Stimulated activated CD4-positive, alpha-beta T cell treated with anti-CD3 and anti-CD28 coated beads, Interleukin-2, amount 100 ng/mL, for 48 hours (primary cell): ENCODE data around the gene IL12RB1.

Experiments
- DNase-seq, 2 donors: peaks; one replicate each; pipeline ENCODE4 v3.0.0-alpha.2; 2020

IL12RB1 gene

DNA sequence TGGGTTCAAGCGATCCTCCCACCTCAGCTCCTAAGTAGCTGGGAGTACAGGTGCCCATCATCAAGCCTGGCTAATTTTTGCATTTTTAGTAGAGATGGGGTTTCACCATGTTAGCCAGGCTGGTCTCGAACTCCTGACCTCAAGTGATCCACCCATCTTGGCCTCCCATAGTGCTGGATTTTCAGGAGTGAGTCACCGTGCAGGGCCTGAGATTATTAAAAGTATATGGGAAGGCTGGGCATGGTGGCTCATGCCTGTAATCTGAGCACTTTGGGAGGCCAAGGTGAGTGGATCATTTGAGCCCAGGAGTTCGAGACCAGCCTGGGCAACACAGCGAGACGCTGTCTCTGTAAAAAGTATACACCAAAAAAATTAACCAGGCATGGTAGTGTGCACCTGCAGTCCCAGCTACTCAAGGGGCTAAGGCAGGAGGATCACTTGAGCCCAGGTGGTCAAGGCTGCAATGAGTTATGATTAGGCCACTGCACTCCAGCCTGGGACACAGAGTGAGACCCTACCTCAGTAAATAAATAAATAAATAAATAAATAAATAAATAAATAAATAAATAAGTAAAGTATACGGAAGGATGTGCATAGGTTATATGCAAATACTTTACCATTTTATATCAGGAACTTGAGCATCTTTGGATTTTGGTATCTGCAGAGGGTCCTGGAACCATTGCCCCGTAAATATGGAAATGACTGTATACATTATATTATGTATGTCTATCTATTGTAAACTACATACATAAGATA lies 854 bp downstream of the IL12RB1 start:
- DNase-seq = no peak

DNA sequence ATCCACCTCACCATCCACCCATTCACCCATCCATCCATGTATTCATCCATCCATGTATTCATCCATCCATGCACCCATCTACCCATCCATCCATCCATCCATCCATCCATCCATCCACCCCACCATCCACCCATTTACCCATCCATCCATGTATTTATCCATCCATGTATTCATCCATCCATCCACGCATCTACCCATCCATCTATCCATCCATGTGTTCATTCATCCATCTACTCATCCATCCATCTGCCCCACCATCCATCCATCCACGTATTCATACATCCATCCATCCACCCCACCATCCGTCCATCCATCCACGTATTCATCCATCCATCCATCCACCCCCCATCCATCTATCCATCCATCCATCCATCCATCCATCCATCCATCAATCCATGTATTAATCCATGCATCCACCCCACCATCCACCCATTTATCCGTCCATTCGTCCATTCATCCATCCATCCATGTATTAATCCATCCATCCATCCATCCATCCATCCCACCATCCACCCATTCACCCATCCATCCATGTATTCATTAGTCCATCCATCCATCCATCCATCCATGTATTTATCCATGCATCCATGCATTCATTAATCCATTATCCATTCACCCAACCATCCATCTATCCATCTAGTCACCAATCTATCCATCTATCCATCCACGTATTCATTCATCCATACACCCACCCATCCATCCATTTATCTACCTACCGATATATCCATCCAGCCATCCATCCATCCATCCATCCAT lies 2.6 kb downstream of the IL12RB1 start:
- no peak for DNase-seq

DNA sequence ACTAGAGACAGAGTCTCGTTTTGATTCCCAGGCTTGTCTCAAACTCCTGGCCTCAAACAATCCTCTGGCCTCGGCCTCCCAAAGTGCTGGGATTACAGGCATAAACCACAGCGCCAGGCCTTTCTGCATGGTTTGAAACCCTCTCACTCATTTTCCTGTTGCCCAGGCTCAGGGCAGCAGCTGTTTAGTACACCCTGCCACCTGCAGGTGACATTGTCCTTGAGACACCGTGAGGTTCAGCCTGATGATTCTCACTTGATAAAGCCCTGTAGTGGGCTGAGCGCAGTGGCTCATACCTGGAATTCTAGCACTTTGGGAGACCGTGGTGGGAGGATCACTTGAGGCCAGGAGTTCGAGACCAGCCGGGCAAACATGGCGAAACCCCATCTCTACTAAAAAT lies 12.5 kb downstream of the IL12RB1 start:
- no peak for DNase-seq

DNA sequence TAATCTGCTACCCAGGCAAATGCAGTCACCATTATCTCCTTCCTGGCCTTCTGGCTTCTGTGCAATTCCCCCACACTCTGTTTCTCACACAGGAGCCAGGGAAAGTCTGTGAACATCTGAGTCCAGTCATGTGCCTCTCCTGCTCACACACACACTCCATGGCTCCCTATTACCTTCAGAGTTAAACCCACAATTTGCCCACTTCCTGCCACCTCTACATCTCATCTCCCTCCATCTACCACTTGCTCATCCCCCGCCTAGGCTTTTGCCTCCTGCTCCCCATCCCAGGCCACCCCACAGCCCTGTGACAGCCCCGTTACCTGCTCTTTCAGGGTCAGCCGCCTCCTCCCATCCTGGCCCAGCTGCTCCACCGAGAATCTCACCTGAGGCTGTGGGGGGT lies 13.5 kb downstream of the IL12RB1 start:
- no peak for DNase-seq

DNA sequence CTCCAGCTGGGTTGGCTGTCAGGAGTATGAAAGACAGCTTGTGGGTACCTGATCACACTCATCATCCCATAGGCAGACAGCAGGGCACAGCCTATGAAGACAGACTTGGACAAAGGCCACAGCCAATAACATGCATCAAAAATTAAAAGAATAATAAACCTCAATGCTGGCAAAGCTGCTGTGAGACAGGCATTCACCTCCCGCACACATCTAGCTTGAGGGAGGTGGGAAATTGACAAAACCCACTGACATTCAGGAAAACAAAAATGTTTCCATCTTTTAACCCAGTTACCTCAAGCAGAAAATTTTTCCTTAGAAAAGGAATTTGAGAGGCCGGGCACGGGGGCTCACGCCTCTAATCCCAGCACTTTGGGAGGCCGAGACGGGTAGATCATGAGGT lies 14.4 kb downstream of the IL12RB1 start:
- DNase-seq = no peak

DNA sequence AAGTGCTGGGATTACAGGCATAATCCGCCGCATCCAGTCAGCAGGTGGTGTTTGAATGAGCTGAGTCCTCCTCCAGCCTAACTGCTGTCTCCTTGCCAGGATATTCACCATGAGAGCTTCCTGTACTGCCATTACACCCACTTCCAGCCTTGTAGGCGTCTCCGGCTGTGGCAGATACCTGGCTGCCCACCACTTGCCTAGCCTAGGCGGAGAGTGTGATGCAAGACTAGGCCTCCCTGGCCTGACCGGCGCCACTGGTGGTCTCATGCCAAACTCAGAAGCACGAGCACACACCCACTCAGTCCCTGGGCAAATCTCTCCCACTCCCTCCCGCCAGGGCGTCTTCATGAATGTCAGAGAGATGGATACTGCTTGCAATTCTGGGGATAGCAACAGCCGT lies 16.6 kb downstream of the IL12RB1 start:
- no peak for DNase-seq

DNA sequence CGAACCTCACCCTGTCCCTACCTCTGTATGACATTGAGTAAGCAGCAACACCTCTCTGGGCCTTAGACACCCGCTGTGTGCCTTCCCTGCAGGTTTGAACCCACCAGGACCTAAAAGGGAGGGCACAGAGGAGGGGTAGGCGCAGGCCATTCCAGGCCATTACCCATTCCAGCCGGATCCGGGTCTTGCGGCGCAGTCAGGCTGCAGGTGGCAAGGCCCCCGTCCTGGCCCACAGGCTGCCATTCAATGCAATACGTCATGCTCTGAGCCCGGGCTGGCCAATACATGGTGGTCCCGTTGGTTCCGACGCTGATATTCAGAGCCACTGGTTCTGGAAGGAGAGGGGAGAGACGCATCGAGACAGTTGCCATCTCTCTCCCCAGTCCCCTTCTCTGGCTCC lies 17.4 kb downstream of the IL12RB1 start:
- DNase-seq = no peak

DNA sequence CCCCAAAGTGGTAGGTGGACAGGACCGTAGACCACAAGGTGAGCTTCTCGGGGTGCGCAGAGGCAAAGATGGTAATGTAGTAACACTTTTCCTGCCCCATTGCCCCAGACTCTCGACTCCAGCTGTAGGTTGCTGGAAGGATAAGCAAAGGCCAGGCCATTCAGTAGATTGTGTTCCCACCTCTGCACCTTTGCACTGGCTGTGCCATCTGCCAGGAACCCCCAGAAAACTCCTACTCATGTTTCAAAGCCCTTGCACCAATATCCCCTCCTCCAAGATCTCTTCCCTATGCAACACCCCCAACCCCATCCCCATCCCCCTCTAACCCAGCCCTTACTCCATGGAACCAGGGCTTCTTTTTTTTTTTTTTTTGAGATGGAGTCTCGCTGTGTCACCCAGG lies 18.3 kb downstream of the IL12RB1 start:
- DNase-seq = no peak

DNA sequence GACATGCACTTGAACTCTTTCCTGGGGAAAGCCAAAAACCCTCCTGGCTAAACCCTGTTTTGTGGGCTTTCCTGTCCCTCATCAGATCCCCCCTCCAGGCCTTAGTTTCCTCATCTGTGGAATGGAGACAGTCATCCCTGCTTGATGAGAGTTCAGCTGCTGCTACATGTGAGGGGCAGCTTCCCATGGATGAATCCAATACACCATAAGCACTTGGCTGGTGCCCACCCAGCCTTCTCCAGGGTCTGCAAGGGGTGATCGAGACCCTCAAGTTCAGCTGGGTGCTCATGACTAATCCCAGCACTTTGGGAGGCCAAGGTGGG lies 21.6 kb downstream of the IL12RB1 start:
- no peak for DNase-seq

DNA sequence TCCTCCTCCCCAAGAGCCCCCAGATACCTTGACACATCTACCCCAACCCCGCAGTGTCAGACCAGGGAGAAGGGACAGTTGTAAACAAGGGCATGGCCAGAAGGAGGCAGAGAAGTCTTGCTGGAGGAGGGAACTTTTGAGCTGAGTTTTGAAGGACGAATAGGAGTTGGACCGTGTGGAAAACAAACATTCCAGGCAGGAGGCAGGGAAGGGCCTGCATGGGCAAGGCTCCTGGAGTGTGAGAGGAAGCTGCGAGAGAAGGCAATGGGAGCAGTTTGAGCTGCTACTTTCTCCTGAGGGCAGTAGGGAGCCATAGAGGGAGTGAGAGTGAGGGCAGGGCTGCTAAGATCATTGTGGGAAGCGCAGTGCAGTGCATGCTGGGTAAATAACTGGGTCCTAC lies 23.3 kb downstream of the IL12RB1 start:
- peak in 1 of 2 donors; percentile 43 for DNase-seq

DNA sequence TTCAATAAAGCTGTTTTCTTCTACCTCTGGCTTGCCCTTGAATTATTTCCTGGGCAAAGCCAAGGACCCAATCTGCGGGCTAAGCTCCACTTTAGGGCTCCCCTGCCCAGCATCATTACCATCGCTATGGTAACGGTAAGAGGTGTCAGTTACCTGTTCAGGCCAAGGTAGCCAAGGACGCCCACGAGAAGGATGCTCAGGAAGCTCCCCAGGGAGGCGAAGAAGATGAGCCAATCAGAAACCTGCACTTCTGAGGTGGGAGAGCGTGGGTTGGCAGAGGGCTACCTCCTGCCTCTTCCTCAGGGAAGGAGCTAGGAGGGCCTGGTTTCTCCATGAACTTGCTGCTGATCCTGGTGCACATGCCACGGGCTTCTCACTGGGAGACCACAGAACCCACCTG lies 24.7 kb downstream of the IL12RB1 start:
- DNase-seq = no peak

DNA sequence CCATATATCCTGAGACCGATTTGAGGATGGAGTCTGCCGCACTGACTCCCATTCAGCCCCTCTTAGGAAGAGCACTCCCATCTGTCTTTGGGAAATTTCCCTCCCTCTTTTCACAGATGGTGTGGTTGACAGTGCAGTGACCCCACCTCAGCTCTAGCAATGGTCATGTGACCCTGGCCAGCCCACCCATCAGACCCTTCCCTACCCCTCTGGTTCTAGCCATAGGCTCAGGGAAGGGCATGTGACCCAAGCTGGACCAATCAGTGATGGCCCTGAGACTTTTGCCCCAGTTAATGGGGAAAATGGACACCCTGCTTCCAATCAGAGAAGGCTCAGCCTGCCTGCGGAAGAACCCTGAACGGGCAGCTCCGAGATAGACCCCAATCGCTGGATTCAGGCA lies 26.3 kb downstream of the IL12RB1 start:
- DNase-seq = no peak

DNA sequence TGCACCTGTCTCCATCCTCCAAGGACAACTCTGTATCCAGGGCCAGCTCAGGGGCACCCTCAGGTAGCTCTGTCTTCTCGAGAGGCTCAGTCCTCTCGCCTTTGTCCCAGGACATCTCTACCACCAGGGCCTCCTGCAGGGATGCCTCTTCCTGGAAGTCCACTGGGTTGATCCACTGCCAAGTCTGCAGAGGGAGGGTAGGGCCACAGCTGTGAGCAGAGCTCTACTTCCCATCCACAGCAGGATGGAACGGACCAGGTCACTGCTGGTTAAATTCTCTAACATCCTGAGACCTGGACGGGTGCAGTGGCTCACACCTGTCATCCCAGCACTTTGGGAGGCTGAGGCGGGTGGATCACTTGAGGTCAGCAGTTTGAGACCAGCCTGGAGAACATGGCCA lies 26.8 kb downstream of the IL12RB1 start:
- DNase-seq = no peak

DNA sequence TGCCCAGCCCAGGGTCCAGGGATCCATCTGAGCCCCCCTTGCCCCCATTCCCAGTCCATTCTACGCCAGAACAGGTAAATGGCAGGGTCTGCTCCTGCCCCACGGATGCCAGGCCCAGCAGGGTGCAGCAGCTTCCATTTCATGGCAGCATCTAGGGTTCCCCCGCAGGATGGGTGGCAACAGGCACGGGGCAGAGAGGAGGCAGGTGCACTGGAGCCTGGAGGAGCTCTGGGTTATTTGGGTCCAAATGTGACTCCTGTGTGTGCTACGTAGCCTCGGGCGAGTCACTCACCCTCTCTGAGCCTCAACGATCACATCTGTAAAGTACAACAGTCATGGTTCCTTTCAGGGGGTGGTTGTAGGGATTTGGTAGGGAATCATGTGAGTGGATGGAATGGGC lies 27.4 kb downstream of the IL12RB1 start:
- DNase-seq = no peak

DNA sequence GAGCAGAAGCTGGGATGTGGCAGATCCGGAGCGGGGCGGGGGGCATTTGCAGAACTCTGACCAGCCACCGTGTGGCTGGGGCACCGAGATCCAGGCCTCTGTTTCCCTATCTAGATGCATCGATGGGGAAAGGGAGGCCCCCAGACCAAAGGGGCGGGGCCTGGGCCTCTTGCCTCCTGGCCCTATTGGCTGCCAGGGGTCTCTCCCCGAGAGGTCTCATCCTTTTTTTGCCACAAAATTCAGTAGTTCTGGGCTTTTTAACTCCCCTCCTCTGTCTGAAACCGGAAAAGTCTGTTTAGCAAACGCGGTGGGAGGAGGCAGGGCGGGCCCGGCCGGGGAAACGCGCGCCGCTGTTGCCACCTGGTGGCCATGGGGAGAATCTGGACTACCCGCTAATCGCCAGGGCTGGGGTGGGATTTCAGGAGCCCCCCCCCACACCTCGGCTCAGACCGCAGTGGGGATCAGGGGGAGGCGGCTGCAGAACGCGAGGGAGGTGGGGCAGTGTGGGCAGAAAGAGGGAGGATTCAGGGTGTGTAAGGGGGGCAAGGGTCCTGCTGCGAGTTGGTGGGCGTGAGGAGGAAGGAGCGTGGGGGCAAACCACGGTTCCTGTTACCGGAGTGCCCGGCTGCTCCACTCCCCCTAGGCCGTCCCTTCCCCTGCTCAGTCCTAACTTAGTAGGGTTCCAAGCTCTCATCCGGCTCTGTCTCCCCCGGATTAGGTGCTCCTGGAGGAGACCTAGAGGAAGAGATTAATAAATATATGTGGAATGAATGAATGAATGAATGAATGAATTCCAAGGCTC lies 28.3 kb downstream of the IL12RB1 start:
- peak; percentile 78 to 80 for DNase-seq

DNA sequence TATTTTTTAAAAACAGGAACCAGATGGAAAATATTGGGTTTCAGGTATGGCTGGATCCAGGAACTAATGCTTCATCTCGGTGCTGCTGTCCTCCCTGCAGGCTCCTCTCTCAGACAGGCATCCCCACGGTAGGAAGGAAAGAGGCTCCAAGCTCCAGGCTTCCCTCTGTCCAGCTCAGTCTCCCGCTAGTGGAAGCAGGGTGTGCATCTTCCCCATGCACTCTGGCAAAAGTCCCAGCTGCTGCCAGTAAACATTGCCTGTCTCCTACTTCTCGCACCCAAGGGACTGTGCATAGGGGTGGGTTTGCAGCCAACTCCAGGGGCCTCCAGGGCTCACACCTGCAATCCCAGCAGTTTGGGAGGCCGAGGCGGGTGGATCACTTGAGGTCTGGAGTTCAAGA lies 29.2 kb downstream of the IL12RB1 start:
- no peak for DNase-seq

DNA sequence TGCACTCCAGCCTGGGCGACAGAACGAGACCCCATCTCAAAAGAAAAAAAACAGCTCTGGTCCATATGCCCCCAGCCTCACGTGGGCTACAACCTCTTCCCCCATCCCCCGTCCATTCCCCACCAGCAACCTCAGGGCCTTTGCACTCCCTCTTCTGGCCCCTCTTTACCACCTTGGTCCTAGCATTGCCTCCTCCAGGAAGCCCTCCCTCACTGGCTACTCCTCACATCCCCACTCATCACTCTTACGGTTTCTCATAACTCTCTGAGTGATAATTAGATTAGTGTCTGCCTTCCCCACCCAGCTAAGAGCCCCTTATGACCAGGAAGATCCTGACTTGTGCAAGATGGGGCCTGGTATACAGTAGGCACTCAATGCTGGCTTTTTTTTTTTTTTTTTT lies 30.8 kb downstream of the IL12RB1 start:
- DNase-seq = no peak

DNA sequence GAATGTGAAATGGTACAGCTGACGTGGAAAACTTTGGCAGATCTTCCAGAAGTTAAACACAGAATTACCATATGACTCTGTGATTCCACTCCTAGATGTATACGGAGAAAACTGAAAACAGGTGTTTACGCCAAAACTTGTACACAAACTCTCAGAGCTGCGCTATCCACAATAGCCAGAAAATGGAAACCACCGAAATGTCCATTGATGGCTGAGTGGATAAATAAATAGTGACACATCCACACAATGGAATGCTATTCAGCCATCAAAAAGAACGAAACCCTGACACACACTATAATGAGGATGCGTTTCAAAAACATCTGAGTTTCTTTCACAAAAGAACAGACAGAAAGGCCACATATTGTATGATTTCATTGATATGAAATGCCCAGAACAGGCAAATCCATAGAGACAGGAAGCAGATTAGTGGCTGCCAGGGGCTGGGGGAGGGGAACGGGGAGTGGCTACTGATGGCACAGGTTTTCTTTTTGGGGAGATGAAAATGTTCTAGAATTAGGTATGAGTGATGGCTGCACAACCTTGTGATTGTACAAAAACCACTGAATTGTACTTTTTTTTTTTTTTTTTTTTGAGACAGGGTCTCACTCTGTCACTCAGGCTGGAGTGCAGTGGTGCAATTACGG lies 33.0 kb downstream of the IL12RB1 start:
- no peak for DNase-seq

DNA sequence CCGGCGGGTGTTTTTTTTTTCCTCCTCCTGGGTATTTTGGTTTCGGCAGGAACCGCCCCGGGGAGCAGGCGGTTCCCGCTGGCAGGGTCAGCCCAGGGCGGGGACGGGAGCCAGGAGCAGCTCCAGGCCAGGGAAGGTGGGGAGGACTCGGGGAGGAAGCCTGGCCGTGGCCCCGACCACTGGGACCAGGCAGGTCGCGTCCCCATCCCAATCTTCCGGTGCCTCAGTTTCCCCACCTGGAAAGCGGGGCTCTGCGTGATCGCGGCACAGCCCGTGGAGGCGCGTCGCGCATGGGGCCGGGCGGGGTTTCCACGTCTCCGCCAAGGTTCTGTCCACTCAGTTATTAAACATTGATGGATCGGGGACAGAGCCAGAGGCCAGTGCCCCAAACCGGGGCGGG lies 34.8 kb downstream of the IL12RB1 start:
- no peak for DNase-seq

DNA sequence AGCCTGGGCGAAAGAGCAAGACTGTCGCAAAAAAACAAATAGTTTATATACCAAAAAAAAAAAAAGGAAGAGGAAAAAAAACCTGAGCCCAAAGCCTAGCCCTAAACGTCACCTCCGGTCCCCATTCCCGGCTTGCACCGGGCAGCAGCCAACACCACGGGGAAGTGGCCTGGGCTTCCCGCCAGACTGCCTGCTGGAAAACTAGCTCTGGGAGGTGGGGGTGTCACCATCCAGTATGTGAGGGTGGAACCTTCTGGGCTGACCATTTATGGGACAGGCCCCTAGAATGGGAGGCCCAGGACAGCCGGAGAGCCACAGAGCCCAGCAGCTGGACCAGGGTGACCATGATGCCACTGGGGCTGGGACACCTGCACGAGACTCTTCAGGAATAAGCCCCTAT lies 37.3 kb downstream of the IL12RB1 start:
- no peak for DNase-seq

DNA sequence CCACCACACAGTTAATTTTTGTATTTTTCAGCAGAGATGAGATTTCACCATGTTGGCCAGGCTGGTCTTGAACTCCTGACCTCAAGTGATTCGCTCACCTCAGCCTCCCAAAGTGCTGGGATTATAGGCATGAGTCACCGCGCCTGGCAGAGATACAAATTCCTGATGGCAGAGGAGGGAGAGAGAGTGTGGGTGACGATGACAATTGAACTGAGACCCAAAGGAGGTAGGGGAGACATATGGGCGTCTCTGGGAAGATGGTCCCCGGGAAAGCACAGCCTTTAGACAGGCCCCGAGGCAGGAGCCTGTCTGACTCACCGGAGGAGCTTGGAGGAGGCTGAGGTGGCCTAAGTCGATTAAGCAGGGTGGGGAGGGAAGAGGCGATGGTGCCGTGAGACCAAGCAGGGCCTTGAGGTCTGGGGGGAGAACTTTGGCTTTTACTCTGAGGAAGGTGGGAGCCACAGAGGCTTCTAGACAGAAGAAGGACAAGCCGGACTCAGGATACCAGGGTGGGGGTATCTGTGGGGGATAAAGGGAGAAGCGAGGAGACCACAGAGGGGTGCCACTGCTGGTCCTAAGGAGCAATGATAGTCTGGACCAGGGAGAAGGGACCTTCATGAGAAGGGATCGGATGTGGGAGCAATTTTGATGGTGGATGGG lies 40.5 kb downstream of the IL12RB1 start:
- DNase-seq = no peak

DNA sequence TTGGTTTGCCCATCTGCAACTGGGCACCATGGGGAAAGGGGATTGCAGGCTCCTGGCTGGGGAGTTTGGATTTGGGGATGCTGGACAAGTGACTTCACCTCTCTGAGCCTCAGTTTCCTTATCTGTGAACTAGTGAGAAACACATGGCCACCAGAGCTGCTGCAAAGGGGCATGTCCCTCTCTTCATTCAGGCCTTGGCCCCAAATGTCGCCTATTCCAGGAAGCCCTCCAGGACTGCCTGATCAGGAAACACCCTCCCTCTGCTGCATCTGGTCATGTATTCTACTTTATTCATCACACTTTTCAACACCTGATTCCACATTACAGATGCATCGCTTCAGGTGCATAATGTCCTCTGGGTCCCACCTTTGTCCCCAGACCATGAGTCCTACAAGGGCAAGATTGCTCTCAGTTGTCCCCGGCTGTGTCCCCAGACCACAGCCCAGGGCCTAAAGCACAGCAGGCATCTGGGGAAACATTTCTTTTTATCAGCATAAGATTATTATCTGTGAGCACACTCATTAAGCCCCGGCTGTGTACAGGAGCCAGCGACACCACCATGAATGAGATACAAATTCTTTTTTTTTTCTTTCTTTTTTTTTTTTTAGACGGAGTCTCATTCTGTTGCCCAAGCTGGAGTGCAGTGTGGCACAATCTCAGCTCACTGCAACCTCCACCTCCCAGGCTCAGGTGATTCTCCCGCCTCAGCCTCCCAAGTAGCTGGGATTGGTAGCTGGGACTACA lies 41.3 kb downstream of the IL12RB1 start:
- DNase-seq = peak in 1 of 2 donors; percentile 5
